Stimulated activated CD8-positive, alpha-beta memory T cell treated with anti-CD3 and anti-CD28 coated beads, Interleukin-7, amount 100 ng/mL, for 24 hours (primary cell): ENCODE data around the gene COL23A1.

ENCODE experiments used
- DNase-seq: peaks from one replicate; pipeline ENCODE4 v3.0.0-alpha.2; 2020; ENCODE audit warnings: low read depth

COL23A1 gene

DNA sequence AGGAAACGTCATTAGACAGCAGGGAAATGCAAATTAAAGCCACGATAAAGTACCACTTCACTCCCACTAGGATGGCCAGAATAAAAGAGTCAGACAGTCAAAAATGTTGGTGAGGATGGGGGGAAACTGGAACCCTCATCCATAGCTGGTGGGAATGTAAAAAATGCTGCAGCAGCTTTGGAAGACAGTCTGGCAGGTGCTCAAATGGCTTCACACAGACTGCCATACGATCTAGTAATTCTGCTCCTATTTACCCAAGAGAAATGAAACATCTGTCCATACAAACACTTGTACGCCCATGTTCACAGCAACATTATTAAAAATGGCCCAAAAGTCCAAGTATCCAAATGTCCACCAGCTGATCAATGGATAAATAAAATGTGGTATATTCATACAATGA is 198.7 kb downstream of the COL23A1 start:
- DNase-seq = no peak

DNA sequence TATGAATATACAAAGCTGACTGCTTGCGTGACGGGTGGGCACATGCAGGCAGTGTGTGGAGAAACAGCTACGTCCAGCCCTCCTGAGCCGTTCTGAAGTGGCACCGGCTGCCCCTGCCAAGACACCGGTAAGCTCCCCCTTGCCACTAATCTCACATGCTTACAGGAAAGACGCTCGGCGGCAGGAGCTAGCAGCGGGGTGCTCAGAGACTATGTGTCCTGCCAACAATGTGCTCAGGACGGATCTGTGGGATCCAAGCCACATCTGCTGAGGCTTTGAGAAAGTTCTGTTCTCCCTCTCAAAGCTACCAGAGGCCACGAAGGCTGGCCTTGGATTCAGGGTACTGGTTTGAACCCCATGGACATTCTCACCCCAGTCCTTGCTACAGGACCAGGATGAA is 200.4 kb downstream of the COL23A1 start:
- DNase-seq = no peak

DNA sequence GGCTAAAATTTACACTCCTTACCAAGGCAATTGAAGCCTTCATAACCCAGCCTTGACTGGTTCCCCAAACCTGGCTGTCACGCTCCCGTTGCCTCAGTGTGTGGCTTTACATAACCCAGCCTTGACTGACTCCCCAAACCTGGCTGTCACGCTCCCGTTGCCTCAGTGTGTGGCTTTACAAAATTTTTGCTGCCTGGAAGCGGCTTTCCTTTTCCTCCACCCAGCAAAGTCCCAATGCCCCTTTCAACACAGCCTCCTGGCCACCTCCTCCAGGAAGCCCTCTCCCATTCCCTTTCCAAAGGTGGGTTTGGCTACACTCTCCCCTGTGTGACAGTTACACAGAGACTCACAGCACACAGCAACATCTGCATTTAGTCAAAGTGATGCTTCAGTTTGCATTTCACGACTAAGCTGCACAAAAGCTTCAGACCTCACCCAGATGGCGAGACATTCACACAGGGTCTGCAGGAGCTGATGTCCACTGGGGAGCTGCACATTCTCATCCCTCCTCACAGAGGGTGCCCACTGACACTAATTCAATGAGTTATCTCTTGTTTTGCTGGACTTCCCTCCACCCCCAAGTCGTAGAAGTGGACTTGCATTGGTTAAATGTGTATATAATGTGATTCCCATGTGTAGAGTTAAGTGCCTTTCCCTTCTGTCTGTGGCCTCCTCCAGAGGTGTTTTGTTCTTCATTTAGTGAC is 201.0 kb downstream of the COL23A1 start:
- no peak for DNase-seq

GRCh38 chr5:178388386-178389025 is 201.7 kb downstream of the COL23A1 start:
- no peak for DNase-seq

DNA sequence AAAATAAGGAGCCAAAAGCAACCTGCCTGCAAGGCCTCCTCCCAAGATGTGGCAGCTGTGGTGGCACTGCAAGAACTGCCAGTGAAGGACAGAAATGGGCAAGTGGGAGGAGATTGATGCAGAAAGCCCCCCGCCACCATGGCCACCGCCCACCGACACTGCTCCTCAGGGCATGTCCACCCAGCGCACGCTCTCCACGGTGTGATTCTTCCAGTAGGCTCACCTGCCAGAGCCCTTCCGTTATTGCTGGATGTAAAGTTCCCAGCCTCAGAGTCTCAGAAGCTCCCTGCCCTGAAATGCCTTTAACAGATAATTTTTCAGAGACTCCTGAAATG is 202.4 kb downstream of the COL23A1 start:
- DNase-seq = no peak

- no peak for DNase-seq
Measured at GRCh38 chr5:178387061-178387855, 202.9 kb downstream of the COL23A1 start.

- DNase-seq = no peak
Measured at GRCh38 chr5:178386336-178386931, 203.8 kb downstream of the COL23A1 start.

GRCh38 chr5:178385496-178385890 is 204.7 kb downstream of the COL23A1 start:
- DNase-seq = no peak

GRCh38 chr5:178384816-178385495 is 205.2 kb downstream of the COL23A1 start:
- no peak for DNase-seq

GRCh38 chr5:178383919-178384815 is 206.0 kb downstream of the COL23A1 start:
- DNase-seq = no peak

- no peak for DNase-seq
Measured at GRCh38 chr5:178383301-178383918, 206.8 kb downstream of the COL23A1 start.

DNA sequence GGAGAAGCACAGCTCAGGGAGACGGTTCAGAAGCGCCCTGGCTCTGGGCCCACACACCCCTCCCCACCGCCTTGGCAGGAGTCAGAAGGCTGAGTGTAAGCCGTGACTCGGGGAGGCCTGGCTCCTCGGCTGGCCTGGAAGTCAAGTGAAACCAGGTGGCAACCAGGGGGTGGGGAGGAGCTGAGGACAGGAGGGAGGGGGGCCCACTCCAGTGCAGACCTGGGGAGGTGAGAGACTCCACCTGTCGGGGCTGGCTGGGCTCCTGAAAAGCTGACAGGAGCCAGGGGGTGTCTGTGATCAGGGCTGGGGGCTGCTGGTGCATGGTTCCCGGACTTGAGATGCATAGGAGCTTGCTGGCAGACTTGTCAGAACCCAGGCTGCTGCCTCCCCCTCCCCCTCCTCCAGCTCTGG is 207.4 kb downstream of the COL23A1 start:
- no peak for DNase-seq

- no peak for DNase-seq
Measured at GRCh38 chr5:178381921-178382695, 208.1 kb downstream of the COL23A1 start.

- DNase-seq = no peak
Measured at GRCh38 chr5:178381206-178381605, 209.0 kb downstream of the COL23A1 start.

DNA sequence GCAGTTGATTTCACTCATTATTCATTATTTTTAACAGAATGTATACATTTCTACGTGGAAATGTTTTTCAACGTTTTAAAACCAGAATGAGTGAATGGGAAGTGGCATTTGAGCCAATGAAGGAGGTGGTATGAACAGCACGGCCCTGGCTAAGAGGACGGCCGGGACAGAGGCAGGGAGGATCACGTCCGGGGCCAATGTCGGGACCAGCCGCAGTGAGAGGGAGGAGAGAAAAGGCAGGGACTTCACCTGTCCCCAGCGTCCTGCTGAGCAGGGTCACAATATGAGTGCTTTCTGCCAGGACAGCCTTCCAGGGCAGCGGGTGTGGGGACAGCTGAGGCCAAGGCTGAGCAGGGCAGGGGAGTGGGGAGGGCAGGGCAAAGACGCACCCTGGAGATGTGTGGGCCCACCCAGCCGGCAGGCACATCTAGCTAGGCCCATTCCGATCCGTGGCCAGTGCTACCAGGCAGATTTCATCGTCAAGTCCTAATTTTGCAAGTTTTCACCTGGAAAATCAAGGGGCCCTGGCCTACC is 209.6 kb downstream of the COL23A1 start:
- no peak for DNase-seq

DNA sequence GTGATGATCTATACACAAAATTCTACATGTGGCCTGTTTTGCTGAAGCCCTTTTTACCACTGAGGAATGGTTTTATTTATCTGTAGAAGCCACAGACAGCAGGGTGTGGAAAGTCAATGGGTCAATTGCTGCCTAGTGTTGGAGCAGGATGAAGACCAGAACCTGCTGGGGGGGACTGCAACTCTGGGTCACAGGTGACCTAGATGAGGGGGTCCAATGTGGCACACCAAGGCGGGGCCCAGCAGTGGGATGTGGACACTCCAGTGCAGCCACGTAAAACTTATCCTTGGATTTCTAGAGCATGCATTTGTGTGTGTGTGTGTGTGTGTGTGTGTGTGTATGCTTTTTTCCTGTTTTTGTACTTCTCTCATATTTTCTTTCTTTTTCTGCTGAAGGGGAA is 210.1 kb downstream of the COL23A1 start:
- DNase-seq = no peak

GRCh38 chr5:178378527-178379484 is 211.4 kb downstream of the COL23A1 start:
- DNase-seq = no peak

GRCh38 chr5:178377583-178378270 is 212.5 kb downstream of the COL23A1 start:
- DNase-seq = no peak
